SK-N-SH (cell line): ENCODE measurements around the gene ARHGAP36. TPM values are rescaled to one million over a fixed set of nuclear protein-coding genes. Genes with fewer than 3 reads are reported as not detected.

Source experiments
- CTCF ChIA-PET: fragments of 300-600, 350-600 bp; formaldehyde crosslinking; extraction: SDS; loops from one replicate; lab custom pipeline; 2021; lab: Yijun Ruan, JAX
- POLR2A ChIA-PET: fragments of 350-600 bp; sonication (Branson Sonifier 250); formaldehyde crosslinking; extraction: SDS; loops from one replicate; lab custom pipeline; 2020; ENCODE audit warnings: antibody characterized with exemption, inconsistent platforms; lab: Yijun Ruan, JAX
- DNase-seq: peaks from one replicate; pipeline ENCODE4 v3.0.0; 2012
- H2AFZ ChIP-seq: fragments of 200-600 bp; sonication (generic); 2 replicates; pipeline ENCODE4 v1.8.1; 2016; ENCODE audit warnings: antibody characterized with exemption, mild to moderate bottlenecking, low read depth
- H3F3A ChIP-seq: fragments of 200-600 bp; sonication (generic); replicated peaks from 2 replicates; pipeline ENCODE3; 2016; ENCODE audit warnings: antibody characterized with exemption, mild to moderate bottlenecking; ENCODE audit not compliant: insufficient read depth
- H3K27ac ChIP-seq, 2 experiments: fragments of 200-500 bp in 1 of 2; fragments of 200-600 bp in 1 of 2; sonication (Bioruptor generic) in 1 of 2; sonication (generic), shearing (Covaris generic) in 1 of 2; 2 replicates each; pipeline versions ENCODE4 v1.5.1 to v1.6.1; 2014 to 2016; ENCODE audit warnings: low read depth in 2 of 2, inconsistent platforms in 1 of 2, low read length in 1 of 2, mild to moderate bottlenecking in 1 of 2, mixed read lengths in 1 of 2
- H3K27me3 ChIP-seq: fragments of 200-600 bp; sonication (generic), shearing (Covaris generic); 2 replicates; pipeline ENCODE4 v1.6.1; 2016; ENCODE audit warnings: mixed run types; ENCODE audit not compliant: insufficient read depth
- H3K36me3 ChIP-seq, 2 experiments: fragments of 200-500 bp in 1 of 2; fragments of 200-600 bp in 1 of 2; sonication (Bioruptor generic) in 1 of 2; sonication (generic) in 1 of 2; replicated peaks in 1 of 2; 2 replicates each; pipeline versions ENCODE3 to v1.5.1; 2014 to 2016; ENCODE audit warnings: low read length in 1 of 2, mild to moderate bottlenecking in 1 of 2; ENCODE audit not compliant: insufficient read depth in 2 of 2, control insufficient read depth in 1 of 2
- H3K4me1 ChIP-seq, 2 experiments: fragments of 200-500 bp in 1 of 2; fragments of 200-600 bp in 1 of 2; sonication (Bioruptor generic) in 1 of 2; sonication (generic), shearing (Covaris generic) in 1 of 2; 2 replicates each; pipeline versions ENCODE4 v1.5.1 to v1.6.1; 2014 to 2016; ENCODE audit warnings: low read depth in 1 of 2, low read length in 1 of 2, mixed run types in 1 of 2; ENCODE audit not compliant: insufficient read depth in 2 of 2, control insufficient read depth in 1 of 2
- H3K4me2 ChIP-seq: fragments of 200-600 bp; sonication (generic), shearing (Covaris generic); 2 replicates; pipeline ENCODE4 v1.6.1; 2017; ENCODE audit warnings: mixed run types
- H3K4me3 ChIP-seq, 2 experiments: fragments of 200-500 bp in 1 of 2; fragments of 200-600 bp in 1 of 2; sonication (Bioruptor generic) in 1 of 2; sonication (generic), shearing (Covaris generic) in 1 of 2; 2 replicates each; pipeline versions ENCODE4 v1.5.1 to v1.8.1; 2014 to 2016; ENCODE audit warnings: low read depth in 2 of 2, inconsistent platforms in 1 of 2, low read length in 1 of 2, mild to moderate bottlenecking in 1 of 2, mixed read lengths in 1 of 2, moderate library complexity in 1 of 2
- H3K79me2 ChIP-seq: fragments of 200-600 bp; sonication (generic); 2 replicates; pipeline ENCODE4 v1.8.1; 2017; ENCODE audit warnings: mild to moderate bottlenecking; ENCODE audit not compliant: insufficient read depth
- H3K9ac ChIP-seq: fragments of 200-600 bp; sonication (generic); 2 replicates; pipeline ENCODE4 v1.6.1; 2017; ENCODE audit warnings: mixed run types
- H3K9me2 ChIP-seq: fragments of 200-600 bp; sonication (generic); 2 replicates; pipeline ENCODE4 v1.6.1; 2017; ENCODE audit warnings: mixed run types
- H3K9me3 ChIP-seq: fragments of 200-600 bp; sonication (generic); 2 replicates; pipeline ENCODE4 v1.6.1; 2017; ENCODE audit warnings: mixed run types, mild to moderate bottlenecking, moderate library complexity
- H4K20me1 ChIP-seq: fragments of 200-600 bp; sonication (generic); 2 replicates; pipeline ENCODE4 v1.6.1; 2017; ENCODE audit warnings: mild to moderate bottlenecking, mixed run types; ENCODE audit not compliant: insufficient read depth
- CHD2 ChIP-seq: fragments of 150-350 bp; IDR thresholded peaks from 2 replicates; pipeline ENCODE4 v1.6.1; 2018; ENCODE audit warnings: low read length; ENCODE audit not compliant: partially characterized antibody
- EZH2phosphoT487 ChIP-seq: fragments of 200-600 bp; sonication (generic); IDR thresholded peaks from 2 replicates; pipeline ENCODE4 v1.6.1; 2017; ENCODE audit warnings: low read depth, mixed run types, mild to moderate bottlenecking, antibody characterized with exemption, moderate library complexity, borderline replicate concordance
- GABPA ChIP-seq: IDR thresholded peaks from 2 replicates; pipeline ENCODE4 v1.4.0; 2012; ENCODE audit warnings: low read depth, mild to moderate bottlenecking
- GATA2 ChIP-seq: sonication (generic); formaldehyde crosslinking; IDR thresholded peaks from 2 replicates; pipeline ENCODE4 v1.5.0; 2020; ENCODE audit warnings: mild to moderate bottlenecking, missing genetic modification reagents
- MAX ChIP-seq: IDR thresholded peaks from 2 replicates; pipeline ENCODE4 v1.4.0; 2012; ENCODE audit warnings: low read depth
- POLR2AphosphoS5 ChIP-seq: IDR thresholded peaks from 2 replicates; pipeline ENCODE4 v1.6.1; 2012; ENCODE audit warnings: low read depth, low read length
- SMC3 ChIP-seq: IDR thresholded peaks from 2 replicates; pipeline ENCODE4 v1.6.1; 2012; ENCODE audit warnings: low read depth, low read length, improper control_type of control experiment
- TCF12 ChIP-seq: IDR thresholded peaks from 2 replicates; pipeline ENCODE4 v1.4.0; 2012
- TEAD4 ChIP-seq: IDR thresholded peaks from 2 replicates; pipeline ENCODE4 v1.4.0; 2012; ENCODE audit warnings: mild to moderate bottlenecking, borderline replicate concordance; ENCODE audit not compliant: insufficient read depth
- USF1 ChIP-seq: IDR thresholded peaks from 2 replicates; pipeline ENCODE4 v1.4.0; 2012; ENCODE audit warnings: low read depth, borderline replicate concordance
- YY1 ChIP-seq: IDR thresholded peaks from 2 replicates; pipeline ENCODE4 v1.4.0; 2012; ENCODE audit warnings: low read depth, mild to moderate bottlenecking
- ZBTB33 ChIP-seq: IDR thresholded peaks from 2 replicates; pipeline ENCODE4 v1.4.0; 2012; ENCODE audit warnings: low read depth, borderline replicate concordance
- WGBS: methylation state at CpG from one replicate; pipeline ENCODE4 v1.1.6; 2017; ENCODE audit warnings: low lambda C conversion rate; 5-methylcytosine and 5-hydroxymethylcytosine counted together
- polyA plus RNA-seq, 3 experiments: library from polyadenylated mRNA; depleted of rRNA; stranded (reverse); fragments of >200 nt; gene quantifications; 2 replicates each; pipeline ENCODE4 v1.2.3, GENCODE V29; 2012

Gene ARHGAP36
- polyA plus RNA-seq, 1 of the 3 experiments (the other 2 are of a cell fraction) = 0.23 TPM

- Histone ChIP-seq H4K20me1 (no peaks in the 10 kb centered on the region), H3K79me2 (no peaks in the 10 kb centered on the region), H3K9ac (no peak overlapping the region), H3K36me3 (no peaks in the 10 kb centered on the region), H3K27ac (no peak overlapping the region), H3K4me2 (no peak overlapping the region), H3K4me3 (no peak overlapping the region), H3K9me2 (no peaks in the 10 kb centered on the region), H2AFZ (no peak overlapping the region), H3K27me3 (no peaks in the 10 kb centered on the region; the same call in 1 of the 2 replicates), H3F3A (no peaks in the 10 kb centered on the region), H3K4me1 (no peaks in the 10 kb centered on the region; a peak in 1 of 4 replicates), H3K9me3 (no peaks in the 10 kb centered on the region)
- POLR2A ChIA-PET = no interaction called here
- DNase-seq = no peak
- TF ChIP-seq MAX (no peak), ZBTB33 (no peak), USF1 (no peak), GATA2 (CRISPR knock-in tag) (no peak), TEAD4 (no peak), CHD2 (no peak), GABPA (no peak)
- CTCF ChIA-PET = no interaction called here
- 13% methylated on average over 2 of the region's 2 CpGs for WGBS
These were observed 1.1 kb downstream of the ARHGAP36 start for GRCh38 chrX:131059246-131059645.

- no peak overlapping the region for H3K9ac ChIP-seq
- 28% methylated on average over 3 of the region's 3 CpGs for WGBS
- H3K79me2 ChIP-seq = no peaks in the 10 kb centered on the region
- H2AFZ ChIP-seq = no peak overlapping the region
- H3K36me3 ChIP-seq = no peaks in the 10 kb centered on the region
- no peak for DNase-seq
- H4K20me1 ChIP-seq = no peaks in the 10 kb centered on the region
- H3K4me3 ChIP-seq = no peak overlapping the region
- H3F3A ChIP-seq = no peaks in the 10 kb centered on the region
- ChIA-PET POLR2A (no interaction called here), CTCF (interaction anchor here (1.6 kb wide), 1 partner anchor 9 kb away, joined by 7 read pairs; no protein-coding TSS in a partner anchor)
- H3K4me2 ChIP-seq = no peak overlapping the region
- H3K27ac ChIP-seq = no peak overlapping the region
- no peaks in the 10 kb centered on the region; the same call in 1 of the 2 replicates for H3K27me3 ChIP-seq
- H3K9me2 ChIP-seq = no peaks in the 10 kb centered on the region
- no peaks in the 10 kb centered on the region; a peak in 1 of 4 replicates for H3K4me1 ChIP-seq
- TF ChIP-seq EZH2phosphoT487 (no peak), CHD2 (no peak), YY1 (no peak), USF1 (no peak), TEAD4 (no peak), SMC3 (no peak), TCF12 (no peak), POLR2AphosphoS5 (no peak)
- H3K9me3 ChIP-seq = no peaks in the 10 kb centered on the region
These were observed 2.0 kb downstream of the ARHGAP36 start for GRCh38 chrX:131060147-131060546.
